ENCODE results near the gene ITGB4. TPM values are rescaled to one million over a fixed set of nuclear protein-coding genes. Genes with fewer than 3 reads are reported as not detected.

ITGB4 gene
- total RNA-seq, 4 donors from 2014 or later: 196 to 323 (median 229) TPM

DNA sequence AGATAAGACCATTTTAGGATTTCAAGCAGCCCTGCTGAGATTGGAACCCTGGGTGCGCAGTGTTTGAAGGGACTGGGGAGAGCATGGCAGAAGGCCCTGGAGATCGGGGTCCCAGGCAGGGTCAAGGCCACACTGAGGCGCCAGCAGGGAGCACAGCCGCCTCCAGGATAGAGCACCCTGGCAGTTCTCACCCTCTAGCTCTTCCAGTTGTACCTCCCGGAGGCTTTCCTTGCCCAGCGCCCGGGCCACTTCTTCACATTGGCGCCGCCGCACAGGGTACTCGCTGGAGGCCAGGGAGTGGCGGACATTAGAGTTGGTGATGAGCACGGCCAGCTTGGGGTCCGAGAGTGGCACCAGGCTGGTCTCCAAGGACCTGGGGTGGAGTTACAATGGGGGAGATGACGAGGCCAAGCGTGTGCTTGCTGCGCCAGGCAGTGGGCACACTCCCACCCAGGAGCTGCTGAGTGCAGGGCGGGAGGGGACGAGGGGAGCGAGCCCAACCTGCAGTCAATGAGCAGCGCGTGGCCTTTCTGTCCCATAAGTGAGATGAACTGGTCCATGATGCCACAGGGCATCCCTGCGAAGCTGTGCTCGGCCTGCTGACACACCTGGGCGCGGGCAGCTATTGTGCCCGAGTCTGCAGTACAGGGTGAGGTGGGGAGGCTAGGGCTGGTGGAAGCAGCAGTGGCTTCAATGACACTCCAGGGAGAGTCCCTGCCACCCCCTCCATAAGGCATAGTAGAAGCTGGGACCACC, 41.4 kb downstream of the ITGB4 start:
- Histone ChIP-seq H3K27ac (no peak overlapping the region), H3K36me3 (peaks cover 0 to 5% (median 2%) of the 10 kb centered on the region in 4 donors), H3K9me3 (no peaks in the 10 kb centered on the region), H3K4me3 (no peak overlapping the region), H3K27me3 (no peaks in the 10 kb centered on the region), H3K4me1 (peaks cover 6 to 21% (median 12%) of the 10 kb centered on the region in 4 donors)
- in situ Hi-C loops (cut with MboI; ENCODE audit: low pct_ligation_motif_present in 1 of 4, low pct_unique_long_range_greater_than_20kb in 1 of 4, low sequenced_read_pairs in 3 of 4) (loop anchor here in 1 of 4 donors (25.0 kb wide), 1 partner anchor 125 kb away; the partner anchor contains the start of genes TRIM47 and TRIM65), intact Hi-C loops (cut with DNase I; ENCODE audit: low total_unique reads) (loop anchor here (10.0 kb wide), 1 partner anchor 1328 kb away; the partner anchor contains the start of gene GPRC5C)
- 97 to 100% methylated on average over 1 to 27 of the region's 27 CpGs for WGBS, 2 donors (ENCODE audit: low coverage in 1 of 2)
- TF ChIP-seq, protein P1, sequence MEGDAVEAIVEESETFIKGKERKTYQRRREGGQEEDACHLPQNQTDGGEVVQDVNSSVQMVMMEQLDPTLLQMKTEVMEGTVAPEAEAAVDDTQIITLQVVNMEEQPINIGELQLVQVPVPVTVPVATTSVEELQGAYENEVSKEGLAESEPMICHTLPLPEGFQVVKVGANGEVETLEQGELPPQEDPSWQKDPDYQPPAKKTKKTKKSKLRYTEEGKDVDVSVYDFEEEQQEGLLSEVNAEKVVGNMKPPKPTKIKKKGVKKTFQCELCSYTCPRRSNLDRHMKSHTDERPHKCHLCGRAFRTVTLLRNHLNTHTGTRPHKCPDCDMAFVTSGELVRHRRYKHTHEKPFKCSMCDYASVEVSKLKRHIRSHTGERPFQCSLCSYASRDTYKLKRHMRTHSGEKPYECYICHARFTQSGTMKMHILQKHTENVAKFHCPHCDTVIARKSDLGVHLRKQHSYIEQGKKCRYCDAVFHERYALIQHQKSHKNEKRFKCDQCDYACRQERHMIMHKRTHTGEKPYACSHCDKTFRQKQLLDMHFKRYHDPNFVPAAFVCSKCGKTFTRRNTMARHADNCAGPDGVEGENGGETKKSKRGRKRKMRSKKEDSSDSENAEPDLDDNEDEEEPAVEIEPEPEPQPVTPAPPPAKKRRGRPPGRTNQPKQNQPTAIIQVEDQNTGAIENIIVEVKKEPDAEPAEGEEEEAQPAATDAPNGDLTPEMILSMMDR (IDR thresholded peaks at IDR 0.05): no peak
- TF ChIP-seq POLR2A (IDR thresholded peaks at IDR 0.05): no peak
- TF ChIP-seq POLR2AphosphoS5 (IDR thresholded peaks at IDR 0.05): no peak
- no peak for TF ChIP-seq EP300 (IDR thresholded peaks at IDR 0.05; ENCODE audit: low read depth)
- DNase-seq: no peak

DNA sequence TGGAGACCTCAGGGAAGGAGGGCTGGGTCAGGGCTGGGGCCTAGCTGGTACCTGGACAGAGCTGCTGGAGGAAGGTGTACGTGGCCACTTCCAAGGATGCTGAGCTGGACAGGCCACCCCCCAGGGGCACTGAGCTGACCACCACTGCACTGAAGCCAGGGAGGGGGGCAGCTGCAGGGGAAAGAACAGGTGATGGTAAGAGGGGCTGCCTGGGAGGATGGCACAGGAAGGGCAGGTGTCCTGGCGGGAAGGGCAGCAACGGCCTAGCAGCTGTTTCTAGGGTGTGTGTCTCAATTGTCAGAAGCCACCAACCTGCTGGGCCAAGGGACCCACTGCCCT, 42.0 kb downstream of the ITGB4 start:
- no peaks in the 10 kb centered on the region for H3K27me3 ChIP-seq
- DNase-seq: no peak
- no peaks in the 10 kb centered on the region for H3K36me3 ChIP-seq
- no peaks in the 10 kb centered on the region for H3K9me3 ChIP-seq
- in situ Hi-C loops (cut with MboI; ENCODE audit: low pct_ligation_motif_present in 1 of 4, low pct_unique_long_range_greater_than_20kb in 1 of 4, low sequenced_read_pairs in 3 of 4): loop anchor here in 1 of 4 donors (25.0 kb wide), 1 partner anchor 124 kb away; the partner anchor contains the start of genes TRIM47 and TRIM65
- H3K4me1 ChIP-seq: peaks cover 6 to 21% (median 12%) of the 10 kb centered on the region in 4 donors
- intact Hi-C loops (cut with DNase I; ENCODE audit: low total_unique reads): loop anchor here (10.0 kb wide), 1 partner anchor 1328 kb away; the partner anchor contains the start of gene GPRC5C
- no peak overlapping the region for H3K4me3 ChIP-seq
- no peak overlapping the region for H3K27ac ChIP-seq
- WGBS, 2 donors (ENCODE audit: low coverage in 1 of 2): 86% methylated on average over 3 of the region's 3 CpGs; no CpG with 5 or more reads in 1 of the 2 donors
- no peak for TF ChIP-seq POLR2AphosphoS5 (IDR thresholded peaks at IDR 0.05)
- no peak for TF ChIP-seq POLR2A (IDR thresholded peaks at IDR 0.05)
- TF ChIP-seq EP300 (IDR thresholded peaks at IDR 0.05; ENCODE audit: low read depth): no peak
- TF ChIP-seq, protein P1 (IDR thresholded peaks at IDR 0.05): no peak

DNA sequence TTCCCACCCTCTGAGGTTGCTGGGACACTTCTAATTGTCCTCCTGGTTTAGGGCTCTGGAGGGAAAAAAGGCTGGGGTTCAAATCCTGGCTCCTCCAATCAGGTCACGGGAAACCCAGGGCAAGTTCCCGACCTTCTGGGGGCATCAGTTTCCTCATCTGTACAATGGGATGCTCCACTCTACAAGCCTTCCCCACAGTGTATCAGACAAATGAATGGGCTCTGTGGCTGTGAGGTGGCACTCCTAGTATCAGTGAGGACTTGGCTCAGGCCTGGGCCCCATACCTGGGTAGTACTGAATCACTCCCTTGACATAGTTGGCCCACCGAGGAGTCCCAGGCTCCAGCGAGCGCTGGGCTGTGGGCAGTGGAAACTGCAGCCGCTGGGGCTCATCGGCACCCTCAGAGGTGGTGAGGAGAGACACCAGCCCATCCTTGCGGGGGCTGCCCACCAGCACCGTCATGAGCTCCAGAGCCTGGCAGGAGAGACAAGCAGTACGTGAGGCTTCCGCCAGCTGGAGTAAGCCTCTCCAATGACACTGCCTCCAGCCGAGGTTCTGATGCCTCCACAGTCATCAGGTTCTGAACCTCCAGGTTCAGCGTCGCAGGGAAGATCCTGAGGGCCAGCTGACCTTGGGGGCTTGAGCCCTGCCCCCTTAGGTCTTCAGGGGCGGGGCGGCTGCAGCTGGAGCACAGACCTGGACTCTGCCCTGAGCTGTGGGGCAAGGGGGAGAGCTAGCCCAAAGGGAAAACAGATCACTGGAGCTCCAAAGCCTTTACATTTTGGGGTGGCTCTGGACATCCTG, 42.6 kb downstream of the ITGB4 start:
- in situ Hi-C loops (cut with MboI; ENCODE audit: low pct_ligation_motif_present in 1 of 4, low pct_unique_long_range_greater_than_20kb in 1 of 4, low sequenced_read_pairs in 3 of 4) (loop anchor here in 1 of 4 donors (25.0 kb wide), 1 partner anchor 123 kb away; the partner anchor contains the start of genes TRIM47 and TRIM65), intact Hi-C loops (cut with DNase I; ENCODE audit: low total_unique reads) (loop anchor here (10.0 kb wide), 1 partner anchor 1329 kb away; the partner anchor contains the start of gene GPRC5C)
- peaks cover 6 to 21% (median 12%) of the 10 kb centered on the region in 4 donors for H3K4me1 ChIP-seq
- H3K9me3 ChIP-seq: no peaks in the 10 kb centered on the region
- TF ChIP-seq POLR2A (IDR thresholded peaks at IDR 0.05) (no peak), POLR2AphosphoS5 (IDR thresholded peaks at IDR 0.05) (no peak), EP300 (IDR thresholded peaks at IDR 0.05; ENCODE audit: low read depth) (no peak)
- TF ChIP-seq, protein P1 (IDR thresholded peaks at IDR 0.05): no peak
- peak overlapping the region; percentile 85 to 89 (median 88) for H3K27ac ChIP-seq
- H3K36me3 ChIP-seq: no peaks in the 10 kb centered on the region
- peak overlapping the region in 3 of 4 donors; percentile 52 to 67 (median 58) for H3K4me3 ChIP-seq
- H3K27me3 ChIP-seq: no peaks in the 10 kb centered on the region
- WGBS, 2 donors (ENCODE audit: low coverage in 1 of 2): 72% methylated on average over 10 of the region's 16 CpGs; no CpG with 5 or more reads in 1 of the 2 donors
- DNase-seq: no peak

DNA sequence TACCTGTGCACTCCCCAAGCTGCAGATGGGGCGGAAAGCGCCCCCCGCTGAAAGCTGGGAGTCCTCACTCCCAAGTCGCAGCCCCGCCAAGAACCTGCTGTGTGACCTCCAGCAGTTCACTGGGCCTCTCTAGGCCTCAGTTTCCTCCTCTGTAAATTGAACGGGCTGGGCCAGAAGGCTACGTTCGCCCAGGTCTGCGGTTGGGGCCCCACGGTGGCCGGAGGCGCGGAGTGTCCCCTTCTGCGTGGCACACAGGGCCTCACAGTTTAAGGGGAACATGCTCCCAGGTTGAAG, 43.1 kb downstream of the ITGB4 start:
- peak overlapping the region; percentile 52 to 67 (median 58) for H3K4me3 ChIP-seq
- peaks cover 6 to 23% (median 14%) of the 10 kb centered on the region in 4 donors for H3K4me1 ChIP-seq
- WGBS, 2 donors (ENCODE audit: low coverage in 1 of 2): 6% methylated on average over 13 of the region's 14 CpGs; no CpG with 5 or more reads in 1 of the 2 donors
- no peaks in the 10 kb centered on the region for H3K9me3 ChIP-seq
- in situ Hi-C loops (cut with MboI; ENCODE audit: low pct_ligation_motif_present in 1 of 4, low pct_unique_long_range_greater_than_20kb in 1 of 4, low sequenced_read_pairs in 3 of 4): loop anchor here in 1 of 4 donors (25.0 kb wide), 1 partner anchor 123 kb away; the partner anchor contains the start of genes TRIM47 and TRIM65
- intact Hi-C loops (cut with DNase I; ENCODE audit: low total_unique reads): loop anchor here (10.0 kb wide), 1 partner anchor 1330 kb away; the partner anchor contains the start of gene GPRC5C
- H3K27ac ChIP-seq: peak overlapping the region; percentile 85 to 89 (median 88)
- no peak for DNase-seq
- H3K27me3 ChIP-seq: no peaks in the 10 kb centered on the region
- TF ChIP-seq, protein P1 (IDR thresholded peaks at IDR 0.05): peak in 2 of 5 experiments; percentile 45 to 51
- TF ChIP-seq POLR2AphosphoS5 (IDR thresholded peaks at IDR 0.05) (no peak), POLR2A (IDR thresholded peaks at IDR 0.05) (no peak)
- no peaks in the 10 kb centered on the region for H3K36me3 ChIP-seq

All from transverse colon (tissue), 4 donors.